Tibial artery (tissue), 4 donors: ENCODE results near the gene COTL1.
"Not testable (repeated sequence)": the region's sequence is repeated elsewhere in the genome, so short reads cannot be mapped to it uniquely, and the experiment has no call there.

Experiments used
- DNase-seq, 2 donors: peaks; one replicate each; pipeline ENCODE4 v3.0.0-alpha.2; 2019
- H3K27ac ChIP-seq, 2 donors: fragments of 200-600 bp; sonication (generic) in 1 of 2; 1 replicate in 1 of 2; 2 replicates in 1 of 2; pipeline ENCODE4 v1.5.1; 2018 to 2019; ENCODE audit warnings: mild to moderate bottlenecking in 1 of 2
- H3K27me3 ChIP-seq, 2 donors: fragments of 200-600 bp; sonication (generic) in 1 of 2; one replicate each; pipeline versions ENCODE4 v1.5.1 to v1.6.0; 2016 to 2019
- H3K36me3 ChIP-seq, 3 donors: fragments of 200-600 bp; sonication (generic) in 2 of 3; one replicate each; pipeline ENCODE4 v1.5.1; 2016 to 2019; ENCODE audit warnings: mild to moderate bottlenecking in 2 of 3
- H3K4me1 ChIP-seq, 4 donors: fragments of 200-600 bp; sonication (generic) in 2 of 4; 1 replicate in 3 of 4; 2 replicates in 1 of 4; pipeline ENCODE4 v1.5.1; 2016 to 2019
- H3K4me3 ChIP-seq, 2 donors: fragments of 200-600 bp; sonication (generic) in 1 of 2; 1 replicate in 1 of 2; 2 replicates in 1 of 2; pipeline ENCODE4 v1.5.1; 2018 to 2019; ENCODE audit warnings: mild to moderate bottlenecking in 2 of 2
- H3K9me3 ChIP-seq, 3 donors: fragments of 200-600 bp; sonication (generic) in 1 of 3; one replicate each; pipeline ENCODE4 v1.5.1; 2016 to 2019
- CTCF ChIP-seq, 2 experiments: fragments of 200-600 bp in 1 of 2; fragments of 450-650 bp in 1 of 2; IDR thresholded peaks; one replicate each; pipeline ENCODE4 v1.5.1; 2017 to 2019; ENCODE audit warnings: antibody characterized with exemption in 2 of 2, mild to moderate bottlenecking in 1 of 2, moderate library complexity in 1 of 2
- intact Hi-C: fragments of 100-400 bp; cut with DNase I; formaldehyde crosslinking; loops from one replicate; pipeline ENCODE4 v1.15.0; 2023; ENCODE audit warnings: low total_unique reads

COTL1 gene

DNA sequence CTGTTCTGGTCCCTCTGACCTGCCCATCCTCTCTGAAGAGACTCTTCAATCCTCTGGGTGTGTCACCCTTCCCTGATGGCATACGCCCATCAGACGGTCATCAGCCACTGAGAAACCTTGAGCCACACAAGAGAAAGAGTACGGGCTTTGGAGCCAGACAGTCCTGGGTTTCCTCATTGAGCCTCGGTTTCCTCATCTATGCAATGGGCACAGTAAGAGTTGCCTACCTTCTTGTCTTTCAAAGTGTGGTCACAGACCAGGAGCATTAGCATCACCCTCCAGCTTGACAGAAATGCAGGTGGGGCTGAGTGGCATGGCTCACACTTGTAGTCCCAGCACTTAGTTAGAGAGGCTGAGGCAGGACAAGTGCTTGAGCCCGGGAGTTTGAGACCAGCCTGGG lies 87.3 kb downstream of the COTL1 start:
- H3K9me3 ChIP-seq, result no peaks in the 10 kb centered on the region
- H3K36me3 ChIP-seq, result no peaks in the 10 kb centered on the region
- H3K27ac ChIP-seq, result no peak overlapping the region
- no peak for TF ChIP-seq CTCF (IDR thresholded peaks at IDR 0.05)
- no peaks in the 10 kb centered on the region for H3K27me3 ChIP-seq
- no peak for DNase-seq
- H3K4me3 ChIP-seq, result no peak overlapping the region
- peaks cover 0 to 42% (median 37%) of the 10 kb centered on the region in 4 donors for H3K4me1 ChIP-seq
- intact Hi-C loops, result loop anchor here (5.0 kb wide), 1 partner anchor 72 kb away; no protein-coding TSS in a partner anchor

GRCh38 chr16:84529607-84530006 lies 88.3 kb downstream of the COTL1 start:
- Histone ChIP-seq H3K36me3 (no peaks in the 10 kb centered on the region), H3K4me1 (peaks cover 0 to 46% (median 37%) of the 10 kb centered on the region in 4 donors), H3K4me3 (no peak overlapping the region), H3K27me3 (no peaks in the 10 kb centered on the region), H3K9me3 (no peaks in the 10 kb centered on the region), H3K27ac (no peak overlapping the region)
- intact Hi-C loops, result loop anchor here (5.0 kb wide), 1 partner anchor 73 kb away; no protein-coding TSS in a partner anchor
- no peak for TF ChIP-seq CTCF (IDR thresholded peaks at IDR 0.05)
- no peak for DNase-seq

GRCh38 chr16:84528322-84528721 lies 89.6 kb downstream of the COTL1 start:
- Histone ChIP-seq H3K27me3 (no peaks in the 10 kb centered on the region), H3K9me3 (no peaks in the 10 kb centered on the region), H3K4me1 (peaks cover 0 to 46% (median 37%) of the 10 kb centered on the region in 4 donors), H3K36me3 (no peaks in the 10 kb centered on the region), H3K4me3 (no peak overlapping the region), H3K27ac (peak overlapping the region in 1 of 2 donors; percentile 72)
- DNase-seq, result no peak
- no peak for TF ChIP-seq CTCF (IDR thresholded peaks at IDR 0.05)
- intact Hi-C loops, result no loop called here

DNA sequence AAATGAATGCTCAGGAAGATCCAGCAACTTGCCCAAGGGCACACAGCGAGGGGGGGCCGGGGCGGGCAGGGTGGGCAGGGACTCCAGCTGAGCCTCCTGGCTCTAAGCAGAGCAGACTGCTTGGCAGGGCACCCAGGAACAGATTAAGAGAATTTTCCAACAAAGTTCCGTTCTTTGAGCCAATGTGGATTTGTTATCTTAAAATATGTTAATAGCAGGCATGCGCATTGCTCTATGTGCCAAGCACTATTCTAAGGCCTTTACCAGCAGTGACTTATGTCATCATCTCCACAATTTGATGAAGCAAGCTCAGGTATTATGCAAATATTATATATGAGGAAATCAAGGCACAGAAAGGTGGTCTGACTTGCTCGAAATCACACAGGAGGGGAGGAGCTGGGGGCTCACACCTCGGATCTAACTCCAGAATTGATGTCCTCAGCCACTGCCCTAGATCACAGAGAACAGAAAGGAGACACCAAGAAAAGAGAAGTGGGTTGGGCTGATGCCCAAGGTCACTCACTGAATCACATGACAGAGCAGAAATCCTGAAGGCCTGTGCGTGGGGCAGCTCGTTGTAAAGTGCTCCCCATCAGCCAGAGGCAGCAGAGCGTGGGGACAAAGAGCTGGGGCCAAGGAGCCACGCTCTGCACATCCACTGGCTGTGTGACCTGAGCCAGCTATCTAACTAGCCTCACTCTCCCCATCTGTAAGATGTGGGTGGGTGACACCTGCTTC lies 90.2 kb downstream of the COTL1 start:
- Histone ChIP-seq H3K9me3 (no peaks in the 10 kb centered on the region), H3K36me3 (no peaks in the 10 kb centered on the region), H3K4me3 (peak overlapping the region; percentile 12 to 37), H3K27ac (peak overlapping the region; percentile 61 to 72), H3K4me1 (peaks cover 0 to 42% (median 32%) of the 10 kb centered on the region in 4 donors), H3K27me3 (no peaks in the 10 kb centered on the region)
- intact Hi-C loops, result no loop called here
- peak in 1 of 2 donors; percentile 52 for DNase-seq
- no peak for TF ChIP-seq CTCF (IDR thresholded peaks at IDR 0.05)

GRCh38 chr16:84526794-84527531 lies 90.9 kb downstream of the COTL1 start:
- peak; percentile 38 to 78 for DNase-seq
- Histone ChIP-seq H3K4me3 (peak overlapping the region; percentile 12 to 37), H3K36me3 (no peaks in the 10 kb centered on the region), H3K27ac (peak overlapping the region; percentile 61 to 72), H3K9me3 (no peaks in the 10 kb centered on the region), H3K27me3 (no peaks in the 10 kb centered on the region), H3K4me1 (peaks cover 0 to 34% (median 25%) of the 10 kb centered on the region in 4 donors)
- intact Hi-C loops, result no loop called here
- TF ChIP-seq CTCF (IDR thresholded peaks at IDR 0.05), result no peak

DNA sequence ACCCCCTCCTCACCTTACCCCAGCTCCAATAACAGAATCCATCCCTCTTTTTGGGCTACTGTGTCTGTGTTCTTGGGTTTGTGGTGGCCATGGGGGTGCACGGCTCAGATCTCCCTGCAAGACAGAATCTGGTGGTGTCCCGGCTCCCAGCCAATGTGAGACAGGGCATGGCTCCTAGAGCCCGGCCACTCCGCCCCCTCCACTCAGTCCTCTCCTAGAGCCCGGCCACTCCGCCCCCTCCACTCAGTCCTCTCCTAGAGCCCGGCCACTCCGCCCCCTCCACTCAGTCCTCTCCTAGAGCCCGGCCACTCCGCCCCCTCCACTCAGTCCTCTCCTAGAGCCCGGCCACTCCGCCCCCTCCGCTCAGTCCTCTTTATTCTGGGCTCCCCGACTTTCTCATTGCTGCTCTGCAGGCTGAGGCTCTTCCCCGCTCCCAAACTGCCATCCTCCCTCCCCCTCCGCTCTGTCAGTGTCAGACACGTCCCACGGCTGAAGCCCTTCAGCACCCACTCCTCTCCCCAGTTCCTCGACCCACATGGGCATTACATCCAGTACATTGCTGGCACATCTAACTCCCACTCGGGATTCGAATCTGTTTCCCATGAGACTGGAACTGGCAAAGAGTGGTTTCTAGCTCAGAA lies 92.8 kb downstream of the COTL1 start:
- intact Hi-C loops, DNase-seq: not testable (repeated sequence)

More for the DNA sequence above, 92.8 kb downstream of the COTL1 start:
- not testable (repeated sequence) for H3K9me3 ChIP-seq, H3K27me3 ChIP-seq, H3K27ac ChIP-seq, H3K36me3 ChIP-seq, H3K4me3 ChIP-seq
- H3K4me1 ChIP-seq, result peaks cover 0 to 26% (median 17%) of the 10 kb centered on the region in 4 donors
